ENCODE results near the gene IL17RD. TPM values are rescaled to one million over a fixed set of nuclear protein-coding genes. Genes with fewer than 3 reads are reported as not detected.

IL17RD gene
- total RNA-seq, 6 experiments from 2014 or later, result under 0.01 to 0.40 (median 0.29) TPM

- ATAC-seq (no peak), DNase-seq (no peak)
- TF ChIP-seq, protein P1, sequence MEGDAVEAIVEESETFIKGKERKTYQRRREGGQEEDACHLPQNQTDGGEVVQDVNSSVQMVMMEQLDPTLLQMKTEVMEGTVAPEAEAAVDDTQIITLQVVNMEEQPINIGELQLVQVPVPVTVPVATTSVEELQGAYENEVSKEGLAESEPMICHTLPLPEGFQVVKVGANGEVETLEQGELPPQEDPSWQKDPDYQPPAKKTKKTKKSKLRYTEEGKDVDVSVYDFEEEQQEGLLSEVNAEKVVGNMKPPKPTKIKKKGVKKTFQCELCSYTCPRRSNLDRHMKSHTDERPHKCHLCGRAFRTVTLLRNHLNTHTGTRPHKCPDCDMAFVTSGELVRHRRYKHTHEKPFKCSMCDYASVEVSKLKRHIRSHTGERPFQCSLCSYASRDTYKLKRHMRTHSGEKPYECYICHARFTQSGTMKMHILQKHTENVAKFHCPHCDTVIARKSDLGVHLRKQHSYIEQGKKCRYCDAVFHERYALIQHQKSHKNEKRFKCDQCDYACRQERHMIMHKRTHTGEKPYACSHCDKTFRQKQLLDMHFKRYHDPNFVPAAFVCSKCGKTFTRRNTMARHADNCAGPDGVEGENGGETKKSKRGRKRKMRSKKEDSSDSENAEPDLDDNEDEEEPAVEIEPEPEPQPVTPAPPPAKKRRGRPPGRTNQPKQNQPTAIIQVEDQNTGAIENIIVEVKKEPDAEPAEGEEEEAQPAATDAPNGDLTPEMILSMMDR (IDR thresholded peaks at IDR 0.05), result no peak
- no peak for TF ChIP-seq POLR2A (IDR thresholded peaks at IDR 0.05)
- 61% methylated on average over 4 of the region's 4 CpGs for WGBS (ENCODE audit: insufficient coverage, low coverage, low lambda C conversion rate, missing lambda C conversion rate)
- no peaks in the 10 kb centered on the region for H3K27me3 ChIP-seq
- H3K4me3 ChIP-seq, result no peak overlapping the region
- no peaks in the 10 kb centered on the region for H3K4me1 ChIP-seq
- intact Hi-C loops (cut with DNase I), result no loop called here
- no peaks in the 10 kb centered on the region for H3K36me3 ChIP-seq
- no peak overlapping the region for H3K27ac ChIP-seq
- H3K9me3 ChIP-seq, result no peaks in the 10 kb centered on the region
These were observed 32.0 kb downstream of the IL17RD start for GRCh38 chr3:57133157-57133556.

DNA sequence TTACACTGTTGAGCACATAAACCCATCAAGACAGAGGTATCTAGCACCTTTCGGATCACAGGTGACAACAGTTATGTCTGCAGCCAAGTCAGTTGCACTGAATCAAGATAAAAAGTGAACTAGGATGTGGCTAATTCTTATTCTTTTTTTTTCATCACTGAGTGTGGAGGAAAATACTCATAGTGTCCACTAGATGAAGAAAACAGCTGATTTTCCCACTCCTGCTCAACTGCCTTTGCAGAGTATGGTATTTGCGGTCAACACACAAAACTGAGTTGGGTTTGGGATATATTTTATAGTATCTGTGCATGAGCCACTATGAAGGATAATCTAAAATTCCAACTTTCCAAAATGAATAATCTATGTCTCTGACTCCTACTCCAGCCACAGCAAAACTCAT, 32.5 kb downstream of the IL17RD start:
- Histone ChIP-seq H3K36me3 (no peaks in the 10 kb centered on the region), H3K4me3 (no peak overlapping the region), H3K27me3 (no peaks in the 10 kb centered on the region), H3K4me1 (no peaks in the 10 kb centered on the region), H3K9me3 (no peaks in the 10 kb centered on the region), H3K27ac (no peak overlapping the region)
- no peak for TF ChIP-seq POLR2A (IDR thresholded peaks at IDR 0.05)
- TF ChIP-seq, protein P1 (IDR thresholded peaks at IDR 0.05), result no peak
- no peak for ATAC-seq
- intact Hi-C loops (cut with DNase I), result no loop called here
- no peak for DNase-seq
- WGBS (ENCODE audit: insufficient coverage, low coverage, low lambda C conversion rate, missing lambda C conversion rate), result 68% methylated on average over 2 of the region's 2 CpGs

DNA sequence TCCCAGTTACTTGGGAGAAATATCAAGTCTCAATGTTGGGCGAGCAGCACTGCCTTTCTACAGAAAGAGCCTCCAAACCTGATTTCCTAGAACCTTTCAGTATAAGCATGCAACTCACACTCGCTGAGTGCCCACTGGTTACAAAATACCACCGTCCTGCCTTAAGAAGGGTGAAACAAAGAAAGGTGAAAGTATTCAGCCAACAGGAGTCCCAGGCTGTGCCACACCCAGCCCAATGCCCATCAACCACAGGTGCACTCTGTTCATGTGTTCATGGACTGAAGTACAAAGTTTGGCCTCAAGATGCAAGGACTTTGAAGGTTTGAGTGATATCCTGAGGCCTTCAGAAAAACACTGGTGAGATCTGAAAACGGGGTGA, 34.0 kb downstream of the IL17RD start:
- Histone ChIP-seq H3K4me1 (no peaks in the 10 kb centered on the region), H3K36me3 (no peaks in the 10 kb centered on the region), H3K27ac (no peak overlapping the region), H3K4me3 (no peak overlapping the region), H3K9me3 (no peaks in the 10 kb centered on the region), H3K27me3 (no peaks in the 10 kb centered on the region)
- intact Hi-C loops (cut with DNase I), result no loop called here
- WGBS (ENCODE audit: insufficient coverage, low coverage, low lambda C conversion rate, missing lambda C conversion rate), result 64% methylated on average over 3 of the region's 4 CpGs
- no peak for DNase-seq
- no peak for ATAC-seq
- TF ChIP-seq POLR2A (IDR thresholded peaks at IDR 0.05), result no peak
- TF ChIP-seq, protein P1 (IDR thresholded peaks at IDR 0.05), result no peak

- DNase-seq (no peak), ATAC-seq (no peak)
- intact Hi-C loops (cut with DNase I), result no loop called here
- WGBS (ENCODE audit: insufficient coverage, low coverage, low lambda C conversion rate, missing lambda C conversion rate), result 32% methylated on average over 3 of the region's 14 CpGs
- no peak overlapping the region for H3K4me3 ChIP-seq
- H3K27me3 ChIP-seq, result no peaks in the 10 kb centered on the region
- no peaks in the 10 kb centered on the region for H3K4me1 ChIP-seq
- TF ChIP-seq, protein P1 (IDR thresholded peaks at IDR 0.05), result no peak
- no peak for TF ChIP-seq POLR2A (IDR thresholded peaks at IDR 0.05)
- H3K27ac ChIP-seq, result no peak overlapping the region
- H3K36me3 ChIP-seq, result no peaks in the 10 kb centered on the region
- no peaks in the 10 kb centered on the region for H3K9me3 ChIP-seq
These were observed 34.5 kb downstream of the IL17RD start for GRCh38 chr3:57130571-57131209.
